Measurements from ENCODE around the gene TUFM. TPM values are rescaled to one million over a fixed set of nuclear protein-coding genes. Genes with fewer than 3 reads are reported as not detected.

Gene TUFM
- 230 to 318 TPM (median 288 TPM) in 5 replicates for total RNA-seq (2022; extraction: Qiagen RNA extraction; ENCODE audit: low read depth)

GRCh38 chr16:28846080-28846932 lies at the start of gene TUFM:
Gene TUFM, minus strand, starts transcription at chr16:28846348. Its CDS starts 79 bp downstream, at chr16:28846269.

GRCh38 chr16:28878083-28878926 lies 32.2 kb upstream of the TUFM start, which contains the start of gene ATP2A1:
Gene ATP2A1, plus strand, starts transcription at chr16:28878488. Its CDS starts 184 bp downstream, at chr16:28878672.

GRCh38 chr16:28822520-28823290 lies 23.4 kb downstream of the TUFM start, which contains the start of gene ATXN2L:
Gene ATXN2L, plus strand, starts transcription at chr16:28822999. Its CDS starts 261 bp downstream, at chr16:28823260.

Other genes starting within 250 kb of the TUFM start
- gene SULT1A2, start 249.3 kb downstream of the TUFM start, total RNA-seq (2022; extraction: Qiagen RNA extraction; ENCODE audit: low read depth) = 0.09 to 0.22 TPM (median 0.15 TPM) in 3 of 5 replicates, not detected in the others
- 4.7 to 6.8 TPM (median 5.4 TPM) in 5 replicates for gene SULT1A1, start 236.3 kb downstream of the TUFM start, total RNA-seq (2022; extraction: Qiagen RNA extraction; ENCODE audit: low read depth)
- gene NPIPB8, start 208.3 kb downstream of the TUFM start, total RNA-seq (2022; extraction: Qiagen RNA extraction; ENCODE audit: low read depth) = 0.52 to 0.56 TPM in 2 of 5 replicates, not detected in the others
- gene EIF3C, start 134.9 kb downstream of the TUFM start, total RNA-seq (2022; extraction: Qiagen RNA extraction; ENCODE audit: low read depth) = 182 to 381 TPM (median 343 TPM) in 5 replicates
- gene NPIPB9, start 94.6 kb downstream of the TUFM start, total RNA-seq (2022; extraction: Qiagen RNA extraction; ENCODE audit: low read depth) = 0.69 to 2.3 TPM (median 1.8 TPM) in 5 replicates
- 95.3 to 153 TPM (median 135 TPM) in 5 replicates for gene ATXN2L, start 23.3 kb downstream of the TUFM start, total RNA-seq (2022; extraction: Qiagen RNA extraction; ENCODE audit: low read depth)
- gene SH2B1, start 17.5 kb upstream of the TUFM start, total RNA-seq (2022; extraction: Qiagen RNA extraction; ENCODE audit: low read depth) = 22.4 to 32.6 TPM (median 31.1 TPM) in 5 replicates
- 1.4 to 3.6 TPM (median 2.4 TPM) in 5 replicates for gene ATP2A1, start 32.1 kb upstream of the TUFM start, total RNA-seq (2022; extraction: Qiagen RNA extraction; ENCODE audit: low read depth)
- 9.1 to 11.9 TPM (median 10.7 TPM) in 5 replicates for gene RABEP2, start 78.9 kb upstream of the TUFM start, total RNA-seq (2022; extraction: Qiagen RNA extraction; ENCODE audit: low read depth)
- gene CD19, start 85.6 kb upstream of the TUFM start, total RNA-seq (2022; extraction: Qiagen RNA extraction; ENCODE audit: low read depth) = not detected in 5 replicates
- 20.5 to 34.2 TPM (median 29.9 TPM) in 5 replicates for gene NFATC2IP, start 104.6 kb upstream of the TUFM start, total RNA-seq (2022; extraction: Qiagen RNA extraction; ENCODE audit: low read depth)
- gene SPNS1, start 128.4 kb upstream of the TUFM start, total RNA-seq (2022; extraction: Qiagen RNA extraction; ENCODE audit: low read depth) = 56.8 to 81.3 TPM (median 69.7 TPM) in 5 replicates
- gene LAT, start 138.7 kb upstream of the TUFM start, total RNA-seq (2022; extraction: Qiagen RNA extraction; ENCODE audit: low read depth) = 3.1 to 6.1 TPM (median 4.3 TPM) in 5 replicates

Measured in A549 treated with DMSO at 1 μM for 4 hours (cell line).